Activated CD4-positive, alpha-beta T cell treated with anti-CD3 and anti-CD28 coated beads for 36 hours (primary cell): Measurements from ENCODE around the gene RAI14. TPM values are rescaled to one million over a fixed set of nuclear protein-coding genes. Genes with fewer than 3 reads are reported as not detected.

Experiments used
- ATAC-seq: fragments of 200-7000 bp; cut with Tn5 transposase; one replicate; pipeline ENCODE4 v1.10.0; 2021; ENCODE audit warnings: mild to moderate bottlenecking, moderate library complexity
- CTCF ChIA-PET: fragments of 350-600 bp; sonication (Branson Sonifier 250); formaldehyde crosslinking; loops from one replicate; lab custom pipeline; 2021; ENCODE audit warnings: antibody characterized with exemption; lab: Charles Lee
- POLR2A ChIA-PET: fragments of 350-600 bp; sonication (Branson Sonifier 250); formaldehyde crosslinking; loops from one replicate; lab custom pipeline; 2021; ENCODE audit warnings: antibody characterized with exemption, inconsistent platforms; lab: Charles Lee
- DNase-seq: peaks from one replicate; pipeline ENCODE4 v3.0.0-alpha.2; 2020
- H3K27ac Mint-ChIP-seq: one replicate; pipeline ENCODE4 v1.8.0; 2021; ENCODE audit warnings: mixed read lengths
- H3K27me3 Mint-ChIP-seq: one replicate; pipeline ENCODE4 v1.8.0; 2021; ENCODE audit warnings: mixed read lengths
- H3K36me3 Mint-ChIP-seq: one replicate; pipeline ENCODE4 v1.8.0; 2021; ENCODE audit warnings: low read depth, mixed read lengths
- H3K4me1 Mint-ChIP-seq: one replicate; pipeline ENCODE4 v1.8.0; 2021; ENCODE audit warnings: mixed read lengths
- H3K4me3 Mint-ChIP-seq: one replicate; pipeline ENCODE4 v1.8.0; 2021; ENCODE audit warnings: mild to moderate bottlenecking, moderate library complexity, mixed read lengths
- H3K9me3 Mint-ChIP-seq: one replicate; pipeline ENCODE4 v1.8.0; 2021; ENCODE audit warnings: low read depth, mixed read lengths
- intact Hi-C, 2 experiments: fragments of 100-400 bp; cut with DNase I in 1 of 2; cut with micrococcal nuclease in 1 of 2; formaldehyde crosslinking; loops; one replicate each; pipeline versions ENCODE4 v1.14.2 to v1.15.1; 2022 to 2024; cut with DNase I, micrococcal nuclease
- total RNA-seq, 2 experiments: library from RNA; stranded (reverse); gene quantifications; one replicate each; pipeline ENCODE4 v1.2.3, GENCODE V29; 2021

The RAI14 gene
- total RNA-seq, 2 experiments from 2014 or later: 4.5 to 7.1 TPM

- ChIA-PET POLR2A (interaction anchor here (0.5 to 2.3 kb wide), 3 partner anchors 9 to 76 kb away, joined by 3 to 14 read pairs (median 3); partner anchors contain the start of genes BRIX1 and RAD1), CTCF (interaction anchor here (0.7 to 1.8 kb wide), 5 partner anchors 8 to 353 kb away, joined by 3 to 8 read pairs (median 3); no protein-coding TSS in a partner anchor)
- ATAC-seq (peak; percentile 95), DNase-seq (peak; percentile 95)
- peaks cover 13% of the 10 kb centered on the region for H3K4me1 Mint-ChIP-seq
- peak within 1 kb of the TSS; percentile 80 for H3K4me3 Mint-ChIP-seq
- intact Hi-C loops: loop anchor here (1.0 to 5.0 kb wide), 8 partner anchors 76 to 1403 kb away; partner anchors contain the start of genes BRIX1 (in 2 of the 2), RAD1 (in 2 of the 2), RAI14 (in 2 of the 2) and AMACR (in 1 of the 2)
- no peaks in the 10 kb centered on the region for H3K27me3 Mint-ChIP-seq
- no peaks in the 10 kb centered on the region for H3K9me3 Mint-ChIP-seq
- H3K27ac Mint-ChIP-seq: peak within 1 kb of the TSS; percentile 95
- H3K36me3 Mint-ChIP-seq: no peaks in the 10 kb centered on the region
Observed at GRCh38 chr5:34838785-34839714, 182.9 kb downstream of the RAI14 start, which contains the start of gene TTC23L. TTC23L (plus strand) TSS chr5:34839164; CDS start chr5:34840672, 1,508 bp downstream.

DNA sequence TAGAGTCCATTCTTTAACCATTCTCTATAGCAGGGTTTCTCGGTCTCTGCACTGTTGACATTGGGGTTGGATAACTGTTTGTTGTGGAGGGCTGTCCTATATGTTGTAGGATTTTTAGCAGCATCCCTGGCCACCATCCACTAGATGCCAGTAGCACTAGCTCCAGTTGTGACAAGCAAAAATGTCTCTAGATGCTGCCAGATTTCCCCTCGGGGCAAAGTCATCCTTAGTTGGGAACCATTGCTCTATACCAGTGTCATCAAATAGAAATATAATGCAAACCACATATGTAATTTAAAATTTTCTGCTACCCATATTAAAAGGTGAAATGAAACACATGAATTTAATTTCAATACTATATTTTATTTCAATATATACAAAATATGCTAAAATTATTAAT is 185.7 kb downstream of the RAI14 start:
- Mint-ChIP-seq H3K27ac (no peak overlapping the region), H3K27me3 (no peaks in the 10 kb centered on the region), H3K9me3 (no peaks in the 10 kb centered on the region), H3K4me3 (no peak overlapping the region), H3K36me3 (no peaks in the 10 kb centered on the region), H3K4me1 (peaks cover 13% of the 10 kb centered on the region)
- intact Hi-C loops: no loop called here
- ChIA-PET CTCF (no interaction called here), POLR2A (no interaction called here)
- ATAC-seq (no peak), DNase-seq (no peak)

DNA sequence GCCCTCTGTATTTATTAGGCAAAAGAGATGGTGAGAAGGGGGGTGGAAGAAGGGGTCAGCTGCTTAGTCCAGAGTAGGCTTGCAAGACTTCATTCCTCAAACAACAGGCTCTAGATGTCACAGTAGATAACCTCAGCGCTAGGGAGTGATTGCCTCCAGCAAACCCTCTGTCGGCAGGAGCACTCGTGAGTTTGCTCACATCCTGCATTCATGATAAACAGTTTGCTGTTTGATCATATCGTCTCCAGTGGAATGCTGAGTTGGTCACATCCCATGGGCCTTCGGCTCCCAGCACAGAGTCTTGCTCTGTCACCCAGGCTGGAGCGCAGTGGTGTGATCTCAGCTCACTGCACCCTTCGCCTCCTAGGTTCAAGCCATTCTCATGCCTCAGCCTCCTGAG is 186.4 kb downstream of the RAI14 start:
- H3K4me1 Mint-ChIP-seq: peaks cover 13% of the 10 kb centered on the region
- H3K4me3 Mint-ChIP-seq: no peak overlapping the region
- no peaks in the 10 kb centered on the region for H3K27me3 Mint-ChIP-seq
- H3K9me3 Mint-ChIP-seq: no peaks in the 10 kb centered on the region
- H3K27ac Mint-ChIP-seq: no peak overlapping the region
- no peak for ATAC-seq
- no peak for DNase-seq
- intact Hi-C loops: no loop called here
- POLR2A ChIA-PET: no interaction called here
- CTCF ChIA-PET: no interaction called here
- H3K36me3 Mint-ChIP-seq: no peaks in the 10 kb centered on the region

GRCh38 chr5:34843497-34843896 is 187.4 kb downstream of the RAI14 start:
- ATAC-seq: no peak

DNA sequence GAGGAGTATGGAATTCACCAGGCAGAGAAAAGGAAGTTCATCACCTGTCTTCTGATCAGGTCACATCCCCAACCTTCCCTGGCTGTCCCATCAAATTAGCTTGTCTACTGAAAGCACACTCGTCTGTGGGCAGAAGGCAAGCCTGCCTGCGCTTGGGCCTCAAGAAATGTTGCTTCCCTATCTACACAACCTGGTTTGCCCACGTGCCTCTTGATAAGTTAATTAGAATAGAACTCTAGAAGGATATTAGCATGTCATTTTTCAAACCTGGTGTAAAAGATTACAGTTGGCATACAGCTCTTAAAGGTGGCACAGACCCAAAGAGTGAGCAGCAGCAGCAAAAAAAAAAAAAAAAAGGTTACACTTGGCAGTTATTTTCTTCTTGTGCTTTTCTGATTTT is 188.0 kb downstream of the RAI14 start:
- Mint-ChIP-seq H3K4me3 (no peak overlapping the region), H3K36me3 (no peaks in the 10 kb centered on the region), H3K27me3 (peaks cover 3% of the 10 kb centered on the region), H3K4me1 (peaks cover 6% of the 10 kb centered on the region), H3K9me3 (no peaks in the 10 kb centered on the region), H3K27ac (no peak overlapping the region)
- ChIA-PET CTCF (interaction anchor here (0.6 kb wide), 1 partner anchor 322 kb away, joined by 3 read pairs; no protein-coding TSS in a partner anchor), POLR2A (no interaction called here)
- intact Hi-C loops: no loop called here
- DNase-seq (no peak), ATAC-seq (no peak)

More at GRCh38 chr5:34843497-34843896, 187.4 kb downstream of the RAI14 start:
- H3K27me3 Mint-ChIP-seq: peaks cover 1% of the 10 kb centered on the region
- H3K36me3 Mint-ChIP-seq: no peaks in the 10 kb centered on the region
- ChIA-PET CTCF (interaction anchor here (0.6 kb wide), 1 partner anchor 322 kb away, joined by 3 read pairs; no protein-coding TSS in a partner anchor), POLR2A (no interaction called here)
- intact Hi-C loops: no loop called here
- H3K9me3 Mint-ChIP-seq: no peaks in the 10 kb centered on the region
- no peak for DNase-seq
- H3K4me3 Mint-ChIP-seq: no peak overlapping the region
- H3K4me1 Mint-ChIP-seq: peaks cover 10% of the 10 kb centered on the region
- H3K27ac Mint-ChIP-seq: no peak overlapping the region

GRCh38 chr5:34844999-34845398 is 188.9 kb downstream of the RAI14 start:
- Mint-ChIP-seq H3K36me3 (no peaks in the 10 kb centered on the region), H3K27ac (no peak overlapping the region), H3K27me3 (peaks cover 3% of the 10 kb centered on the region), H3K9me3 (no peaks in the 10 kb centered on the region), H3K4me1 (no peaks in the 10 kb centered on the region), H3K4me3 (no peak overlapping the region)
- intact Hi-C loops: no loop called here
- DNase-seq (no peak), ATAC-seq (no peak)
- ChIA-PET POLR2A (no interaction called here), CTCF (interaction anchor here (0.8 to 0.9 kb wide), 2 partner anchors 10 to 112 kb away, joined by 3 read pairs; no protein-coding TSS in a partner anchor)

DNA sequence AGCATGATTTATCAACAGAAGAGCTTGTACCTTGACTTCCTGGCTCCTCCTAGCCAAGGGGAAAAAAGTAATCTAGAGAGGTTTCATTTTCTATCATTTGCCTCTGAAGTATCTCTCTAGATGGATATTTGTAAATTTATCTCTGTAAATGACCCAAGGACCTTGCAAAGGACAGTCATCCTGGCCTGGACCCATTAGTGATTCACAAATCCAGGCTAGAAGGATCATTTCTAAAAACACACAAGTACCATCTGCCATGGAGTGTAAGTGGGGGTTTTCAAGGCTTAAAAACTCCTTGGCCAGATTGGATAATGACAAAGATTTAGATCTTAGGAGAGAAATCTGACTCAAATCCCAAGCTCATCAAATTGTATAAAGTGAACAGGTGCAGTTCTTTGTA is 190.9 kb downstream of the RAI14 start:
- no peaks in the 10 kb centered on the region for H3K9me3 Mint-ChIP-seq
- no peak overlapping the region for H3K27ac Mint-ChIP-seq
- ChIA-PET POLR2A (interaction anchor here (0.7 to 1.2 kb wide), 2 partner anchors 9 to 264 kb away, joined by 3 to 5 read pairs; partner anchors contain the start of gene TTC23L), CTCF (interaction anchor here (0.7 to 1.2 kb wide), 4 partner anchors 8 to 531 kb away, joined by 3 to 8 read pairs (median 4); partner anchors contain the start of gene TTC23L)
- no peaks in the 10 kb centered on the region for H3K36me3 Mint-ChIP-seq
- ATAC-seq (peak; percentile 16), DNase-seq (no peak)
- H3K4me1 Mint-ChIP-seq: no peaks in the 10 kb centered on the region
- intact Hi-C loops: no loop called here
- peaks cover 3% of the 10 kb centered on the region for H3K27me3 Mint-ChIP-seq
- H3K4me3 Mint-ChIP-seq: no peak overlapping the region

- no peak overlapping the region for H3K4me3 Mint-ChIP-seq
- no peaks in the 10 kb centered on the region for H3K4me1 Mint-ChIP-seq
- ChIA-PET POLR2A (interaction anchor here (0.7 to 1.2 kb wide), 2 partner anchors 9 to 264 kb away, joined by 3 to 5 read pairs; partner anchors contain the start of gene TTC23L), CTCF (interaction anchor here (0.7 to 1.2 kb wide), 4 partner anchors 9 to 531 kb away, joined by 3 to 8 read pairs (median 4); partner anchors contain the start of gene TTC23L)
- ATAC-seq: no peak
- no peak for DNase-seq
- no peaks in the 10 kb centered on the region for H3K36me3 Mint-ChIP-seq
- no peaks in the 10 kb centered on the region for H3K9me3 Mint-ChIP-seq
- no peak overlapping the region for H3K27ac Mint-ChIP-seq
- intact Hi-C loops: no loop called here
- H3K27me3 Mint-ChIP-seq: peaks cover 3% of the 10 kb centered on the region
Observed at GRCh38 chr5:34847552-34847951, 191.4 kb downstream of the RAI14 start.

- H3K9me3 Mint-ChIP-seq: no peaks in the 10 kb centered on the region
- no peak overlapping the region for H3K4me3 Mint-ChIP-seq
- H3K4me1 Mint-ChIP-seq: no peaks in the 10 kb centered on the region
- ATAC-seq (no peak), DNase-seq (no peak)
- ChIA-PET POLR2A (interaction anchor here (1.2 kb wide), 1 partner anchor 10 kb away, joined by 3 read pairs; the partner anchor contains the start of gene TTC23L), CTCF (no interaction called here)
- H3K36me3 Mint-ChIP-seq: no peaks in the 10 kb centered on the region
- intact Hi-C loops: no loop called here
- H3K27ac Mint-ChIP-seq: no peak overlapping the region
- H3K27me3 Mint-ChIP-seq: peaks cover 3% of the 10 kb centered on the region
Observed at GRCh38 chr5:34848230-34848629, 192.1 kb downstream of the RAI14 start.

- ChIA-PET POLR2A (no interaction called here), CTCF (interaction anchor here (0.7 kb wide), 1 partner anchor 57 kb away, joined by 3 read pairs; no protein-coding TSS in a partner anchor)
- H3K27me3 Mint-ChIP-seq: peaks cover 3% of the 10 kb centered on the region
Observed at GRCh38 chr5:34849253-34849652, 193.1 kb downstream of the RAI14 start.

DNA sequence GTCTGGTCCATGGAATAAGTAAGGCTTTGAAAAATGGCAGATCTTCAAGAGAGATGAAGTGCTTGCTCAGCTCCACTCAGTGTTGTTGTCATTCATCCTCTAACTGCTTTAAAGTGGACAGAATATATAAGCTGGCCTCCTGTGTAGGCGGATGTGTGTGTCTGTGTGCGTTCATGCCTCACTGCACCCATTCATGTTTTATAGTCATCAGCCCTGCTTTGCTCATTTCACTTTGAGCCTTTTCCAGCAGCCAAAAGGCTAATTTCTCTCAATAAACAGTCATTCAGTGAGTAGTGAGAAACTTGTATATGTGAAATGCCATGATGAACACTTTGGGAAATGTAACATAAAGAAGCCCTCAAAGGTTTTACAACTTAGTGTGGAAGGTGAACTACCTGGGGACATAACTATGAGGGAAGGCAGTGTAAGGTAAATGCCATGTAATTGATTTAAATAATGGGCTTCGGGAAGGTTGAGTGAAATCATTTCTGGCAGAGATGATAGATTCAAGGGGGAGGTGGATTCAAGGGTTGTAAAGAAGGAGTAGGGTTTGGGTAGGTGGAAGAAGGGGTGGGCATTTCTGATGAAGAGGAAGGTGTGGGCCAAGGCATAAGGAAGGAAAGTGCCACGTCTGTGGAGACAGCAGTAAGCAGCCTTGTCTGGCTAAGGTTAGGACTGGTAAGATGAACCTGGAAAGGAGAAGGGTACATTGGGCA is 198.5 kb downstream of the RAI14 start:
- ATAC-seq: no peak
- H3K36me3 Mint-ChIP-seq: no peaks in the 10 kb centered on the region
- CTCF ChIA-PET: interaction anchor here (0.6 to 1.0 kb wide), 2 partner anchors 9 to 177 kb away, joined by 3 read pairs; no protein-coding TSS in a partner anchor

More at GRCh38 chr5:34849253-34849652, 193.1 kb downstream of the RAI14 start:
- Mint-ChIP-seq H3K36me3 (no peaks in the 10 kb centered on the region), H3K9me3 (no peaks in the 10 kb centered on the region), H3K4me3 (no peak overlapping the region), H3K27ac (no peak overlapping the region), H3K4me1 (no peaks in the 10 kb centered on the region)
- intact Hi-C loops: no loop called here
- DNase-seq: no peak
- ATAC-seq: no peak

More for the DNA sequence above, 198.5 kb downstream of the RAI14 start:
- POLR2A ChIA-PET: no interaction called here
- Mint-ChIP-seq H3K27me3 (no peaks in the 10 kb centered on the region), H3K4me3 (no peak overlapping the region), H3K4me1 (no peaks in the 10 kb centered on the region), H3K27ac (no peak overlapping the region), H3K9me3 (no peaks in the 10 kb centered on the region)
- no peak for DNase-seq
- intact Hi-C loops: no loop called here
